HG03432 (cell line): Measurements from ENCODE around the gene COPS4.
"Not testable (repeated sequence)": the region's sequence is repeated elsewhere in the genome, so short reads cannot be mapped to it uniquely, and the experiment has no call there.

Experiments used
- ATAC-seq: cut with Tn5 transposase; IDR thresholded peaks from one replicate; pipeline ENCODE4 v1.9.1; 2021; ENCODE audit warnings: mild to moderate bottlenecking, moderate library complexity; ENCODE audit not compliant: unreplicated experiment

The COPS4 gene

DNA sequence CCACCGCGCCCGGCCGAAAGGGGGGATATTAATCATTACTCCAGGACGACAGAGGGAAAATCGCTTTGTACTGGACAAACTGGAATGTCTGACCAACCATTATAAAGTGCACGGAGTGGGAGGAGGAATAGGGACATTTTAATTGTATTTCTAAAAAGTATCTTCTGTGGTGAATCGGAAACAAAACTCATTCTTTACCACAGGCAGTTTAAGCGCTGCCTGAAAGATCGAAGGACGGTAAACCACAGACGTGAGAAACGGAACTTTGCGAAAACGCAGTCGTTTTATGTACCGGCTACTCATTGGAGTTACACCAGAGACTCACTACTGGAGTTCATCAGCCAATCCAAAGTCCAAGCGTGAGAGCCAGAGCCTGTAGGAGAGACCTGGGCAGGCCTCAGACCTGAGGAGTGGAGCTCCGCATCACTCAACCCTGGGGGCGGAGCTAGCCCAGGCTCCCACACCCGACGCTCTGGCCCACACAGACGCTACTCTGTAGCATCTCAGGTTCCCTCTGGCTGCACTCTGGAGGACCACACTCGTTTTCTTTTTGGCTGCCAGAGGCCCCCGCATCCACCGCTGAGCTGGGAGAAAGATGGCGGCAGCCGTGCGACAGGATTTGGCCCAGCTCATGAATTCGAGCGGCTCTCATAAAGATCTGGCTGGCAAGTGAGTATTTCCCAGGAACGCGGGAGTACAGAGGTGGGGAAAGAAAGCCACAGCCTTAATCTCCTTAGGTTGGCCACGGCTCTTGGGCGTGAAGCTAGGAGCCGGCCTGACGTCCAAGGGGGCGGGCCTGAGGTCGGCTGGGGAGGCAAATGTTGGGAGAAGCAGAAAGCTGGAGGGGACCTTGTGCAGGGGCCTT is at the start of gene COPS4:
TSS of gene COPS4 (plus strand) at position 554 of the 865 bp plus-strand sequence. CDS start at position 596, 42 bp downstream.
- peak; percentile 99 for ATAC-seq

- ATAC-seq = not testable (repeated sequence)
Measured at GRCh38 chr4:82987519-82987918, 47.5 kb upstream of the COPS4 start.

DNA sequence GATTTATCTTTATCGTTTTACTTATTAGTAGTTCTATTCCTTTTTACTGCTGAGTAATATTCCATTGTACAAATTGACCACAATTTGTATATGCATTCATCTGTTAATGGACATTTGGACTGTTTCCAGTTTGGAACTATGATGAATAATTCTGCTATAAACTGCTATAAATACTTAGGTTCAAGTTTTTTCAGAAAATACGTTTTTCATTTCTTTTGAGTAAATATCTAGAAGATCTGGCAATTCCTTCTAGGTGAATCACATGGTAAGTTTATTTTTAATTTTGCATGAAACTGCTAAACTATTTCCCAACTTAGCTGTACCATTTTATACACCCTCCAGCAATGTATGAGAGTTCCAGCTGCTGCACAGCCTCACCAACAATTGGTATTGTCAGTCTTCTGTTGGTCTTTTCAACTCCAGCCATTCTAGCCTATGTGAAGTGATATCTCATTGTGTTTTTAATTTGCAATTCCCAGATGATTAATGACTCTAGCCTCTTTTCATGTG is 46.6 kb upstream of the COPS4 start:
- ATAC-seq = no peak

DNA sequence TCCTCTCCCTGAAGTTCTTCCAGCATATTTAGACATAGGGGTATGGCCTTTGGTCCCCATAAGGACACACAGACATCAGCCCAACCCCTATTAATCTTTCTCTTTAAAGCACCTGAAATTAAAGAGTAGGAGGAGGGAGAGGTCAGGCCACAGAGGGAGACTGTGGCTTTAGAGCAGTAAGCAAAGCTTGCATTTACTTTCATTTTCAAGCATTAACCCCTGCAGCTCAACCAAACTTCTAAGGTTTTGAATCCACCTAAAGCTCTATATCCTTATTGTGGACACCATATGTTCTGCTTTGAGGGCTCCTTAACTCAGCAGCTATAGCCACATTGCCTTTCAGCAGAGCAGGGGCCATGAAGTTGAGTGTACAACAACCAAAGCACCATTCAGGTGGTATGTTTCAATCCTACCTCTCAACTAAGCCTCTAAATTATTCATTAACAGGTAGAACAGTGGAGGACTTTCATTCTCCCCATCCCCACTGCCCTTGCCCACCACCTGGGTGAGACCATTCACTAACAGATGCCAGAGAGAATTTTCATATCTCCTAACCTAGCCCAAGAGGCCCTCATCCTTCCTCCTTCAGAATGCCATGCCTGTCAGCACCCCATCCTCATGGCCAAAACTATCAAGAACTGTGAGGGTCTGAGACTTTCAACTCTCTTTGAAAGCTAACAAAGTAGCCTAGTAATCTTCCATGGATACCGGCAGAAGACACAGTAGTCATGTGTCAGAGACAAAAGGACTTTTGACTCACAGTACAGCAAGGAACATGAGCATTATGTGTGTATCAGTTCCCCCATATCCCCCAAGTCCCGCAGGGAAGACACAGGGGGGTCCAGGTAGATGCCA is 45.2 kb upstream of the COPS4 start:
- peak; percentile 96 for ATAC-seq

DNA sequence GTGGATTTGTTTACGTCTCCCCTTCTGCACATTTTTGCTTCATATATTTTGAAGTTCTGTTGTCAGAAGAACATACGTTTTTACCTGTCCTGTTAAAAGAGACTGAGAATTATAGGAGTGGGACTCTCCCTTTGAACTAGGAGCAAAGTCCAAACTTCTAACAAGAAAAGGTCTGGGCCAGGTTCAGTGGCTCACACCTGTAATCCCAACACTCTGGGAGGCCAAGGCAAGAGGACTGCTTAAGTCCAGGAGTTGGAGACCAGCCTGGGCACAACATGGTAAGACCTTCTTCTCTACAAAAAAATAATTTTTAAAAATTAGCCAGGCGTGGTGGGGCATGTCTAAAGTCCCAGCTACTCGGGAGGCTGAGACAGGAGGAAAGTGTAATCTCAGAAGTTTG is 40.1 kb upstream of the COPS4 start:
- ATAC-seq = no peak

DNA sequence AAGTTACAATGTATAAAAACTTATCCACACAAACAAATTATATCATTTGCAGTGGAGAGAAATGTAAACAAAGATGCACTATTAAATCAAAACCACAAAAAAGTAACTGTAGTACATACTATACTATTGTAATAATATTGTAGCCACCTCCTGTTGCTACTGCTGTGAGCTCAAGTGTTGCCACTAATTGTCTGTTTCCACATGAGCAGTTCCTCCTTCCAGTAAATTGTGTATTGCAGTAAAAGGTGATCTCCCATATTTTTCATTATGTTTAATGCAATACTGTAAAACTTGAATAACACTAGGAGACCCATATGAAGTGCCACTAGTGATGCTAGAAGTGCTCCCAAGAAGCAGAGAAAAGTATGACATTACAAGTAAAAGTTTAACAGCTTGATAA is 36.1 kb upstream of the COPS4 start:
- no peak for ATAC-seq

DNA sequence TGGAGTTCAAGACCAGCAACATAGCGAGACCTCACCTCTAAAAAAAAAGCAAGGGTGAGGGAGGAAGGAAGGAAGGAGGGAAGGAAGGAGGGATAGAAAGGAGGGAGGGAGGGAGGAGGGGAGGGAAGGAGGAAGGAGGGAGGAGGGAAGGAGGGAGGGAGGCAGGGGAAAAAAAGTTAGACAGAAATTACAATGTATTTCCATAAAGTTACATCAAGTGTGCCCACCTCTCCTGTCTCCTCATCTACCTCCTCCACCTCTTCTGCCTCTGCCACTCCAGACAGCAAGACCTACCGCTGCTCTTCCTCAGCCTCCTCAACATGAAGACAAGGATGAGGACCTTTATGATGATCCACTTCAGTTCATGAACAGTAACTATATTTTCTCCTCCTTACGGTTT is 32.7 kb upstream of the COPS4 start:
- no peak for ATAC-seq

GRCh38 chr4:83003044-83003791 is 31.8 kb upstream of the COPS4 start:
- not testable (repeated sequence) for ATAC-seq

GRCh38 chr4:83009529-83009928 is 25.5 kb upstream of the COPS4 start:
- no peak for ATAC-seq

DNA sequence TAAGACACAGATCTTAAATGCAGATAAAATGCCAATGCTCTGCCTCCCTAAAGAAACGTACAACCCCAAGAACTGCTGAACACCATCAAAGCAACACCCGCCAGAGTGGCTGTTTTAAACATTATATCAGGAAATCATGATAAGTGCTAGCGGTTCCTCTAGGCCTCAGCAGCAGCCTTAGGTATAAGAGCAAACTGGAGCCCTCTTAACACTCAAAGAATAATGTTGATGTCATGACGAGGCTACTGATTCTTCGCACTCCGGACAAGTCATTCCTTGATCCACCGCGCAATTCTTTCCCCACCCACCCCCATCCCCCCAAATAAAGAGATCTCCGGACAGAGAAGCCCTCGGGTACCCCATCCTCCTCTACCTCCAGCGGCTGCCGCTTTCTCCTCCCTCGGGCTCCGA is 24.9 kb upstream of the COPS4 start:
- no peak for ATAC-seq

GRCh38 chr4:83010522-83011318 is 24.3 kb upstream of the COPS4 start, which contains the start of gene LIN54:
TSS of gene LIN54 (minus strand) at chr4:83010823. CDS start at chr4:82984844, 25,979 bp downstream.
- ATAC-seq = peak; percentile 58

- ATAC-seq = no peak
Measured at GRCh38 chr4:83011689-83012199, 23.2 kb upstream of the COPS4 start.

DNA sequence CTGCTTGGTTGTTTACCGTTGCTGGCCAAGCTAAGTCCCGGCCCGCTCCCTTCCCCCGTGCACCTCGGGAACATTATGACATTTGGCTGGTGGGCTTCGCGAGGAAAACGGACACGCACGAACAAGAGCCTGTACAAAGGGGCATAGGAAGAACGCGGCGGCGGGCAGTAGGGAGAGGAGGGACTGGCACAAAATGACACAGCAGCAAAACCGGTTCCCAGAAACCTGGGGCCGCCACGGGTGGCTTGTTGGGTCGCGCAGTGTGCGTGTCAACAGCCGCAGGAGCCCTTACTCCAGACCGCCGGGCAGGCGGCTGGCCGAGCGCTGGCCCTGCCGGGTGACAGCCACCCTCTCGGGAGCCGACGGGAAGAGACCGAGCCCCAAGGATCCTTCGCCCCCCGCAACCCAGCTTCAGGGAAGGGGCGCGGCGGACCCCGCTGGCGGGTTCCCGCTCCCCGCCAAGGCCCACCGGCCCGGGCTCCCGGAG is 22.7 kb upstream of the COPS4 start:
- ATAC-seq = peak; percentile 15

- peak; percentile 89 for ATAC-seq
Measured at GRCh38 chr4:83012687-83013419, 22.1 kb upstream of the COPS4 start.

GRCh38 chr4:83013420-83013867 is 21.5 kb upstream of the COPS4 start:
- ATAC-seq = no peak

DNA sequence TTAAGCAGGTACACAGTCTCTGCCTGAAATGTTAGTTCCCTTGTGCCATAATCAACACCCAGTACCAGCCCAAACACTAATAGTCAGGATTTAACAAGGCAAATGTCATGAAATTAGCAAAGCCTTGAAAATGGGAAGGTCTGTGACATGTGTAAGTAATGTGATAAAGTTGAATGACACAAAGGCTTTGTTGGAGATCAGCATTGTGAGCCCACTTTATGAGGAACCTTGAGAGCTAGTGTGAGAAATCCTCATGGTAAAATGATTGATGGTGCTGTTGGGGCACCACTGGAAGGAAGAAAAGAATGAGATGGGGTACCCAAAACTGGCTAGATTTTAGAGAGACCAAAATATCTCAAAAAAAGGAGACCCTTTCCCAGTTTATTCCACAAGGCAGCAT is 21.1 kb upstream of the COPS4 start:
- no peak for ATAC-seq

GRCh38 chr4:83019794-83020494 is 15.0 kb upstream of the COPS4 start:
- ATAC-seq = peak; percentile 79
